Caco-2 (cell line): ENCODE measurements around the gene P3H4. TPM values are rescaled to one million over a fixed set of nuclear protein-coding genes. Genes with fewer than 3 reads are reported as not detected.
A peak's percentile ranks its signal among the peaks of the same experiment; 100 is the strongest.
"Not testable (repeated sequence)": the region's sequence is repeated elsewhere in the genome, so short reads cannot be mapped to it uniquely, and the experiment has no call there.

Source experiments
- BruUV-seq: library from RNA; stranded (reverse); fragments of 400-500 nt; replicated peaks from 2 replicates; lab custom pipeline; 2021; lab: Mats Ljungman, UMichigan
- CTCF ChIA-PET: fragments of 300-600 bp; sonication (Branson Sonifier 250); formaldehyde crosslinking; loops from one replicate; lab custom pipeline; 2022; ENCODE audit warnings: antibody characterized with exemption; lab: Charles Lee
- POLR2A ChIA-PET: fragments of 300-600 bp; sonication (Branson Sonifier 250); formaldehyde crosslinking; loops from one replicate; lab custom pipeline; 2022; ENCODE audit warnings: antibody characterized with exemption; lab: Charles Lee
- DNase-seq, 2 experiments: peaks; one replicate each; pipeline versions ENCODE4 v3.0.0 to v3.0.0-alpha.2; 2020 to 2022
- H3K27me3 ChIP-seq: replicated peaks from 2 replicates; pipeline ENCODE4 v1.6.0; 2011; ENCODE audit warnings: low read length; ENCODE audit not compliant: control insufficient read depth, insufficient read depth
- H3K36me3 ChIP-seq: 2 replicates; pipeline ENCODE4 v1.5.1; 2011; ENCODE audit warnings: low read length; ENCODE audit not compliant: control insufficient read depth, insufficient read depth
- H3K4me1 ChIP-seq: fragments of 250-450 bp; sonication (Bioruptor Pico); 2 replicates; pipeline ENCODE4 v1.5.1; 2020; ENCODE audit warnings: mild to moderate bottlenecking
- H3K4me3 ChIP-seq: 2 replicates; pipeline ENCODE4 v1.5.1; 2011; ENCODE audit warnings: low read depth, mild to moderate bottlenecking, control low read depth, low read length
- H3K9me3 ChIP-seq: fragments of 250-450 bp; sonication (Bioruptor Pico); 2 replicates; pipeline ENCODE4 v1.5.1; 2020; ENCODE audit warnings: mild to moderate bottlenecking, moderate library complexity
- H3K27ac Mint-ChIP-seq: one replicate; pipeline ENCODE4 v1.8.0; 2022; ENCODE audit warnings: mixed read lengths; ENCODE audit not compliant: unreplicated experiment
- H3K27me3 Mint-ChIP-seq: one replicate; pipeline ENCODE4 v1.8.0; 2022; ENCODE audit warnings: mixed read lengths; ENCODE audit not compliant: insufficient read depth, unreplicated experiment
- H3K36me3 Mint-ChIP-seq: one replicate; pipeline ENCODE4 v1.8.0; 2022; ENCODE audit warnings: mild to moderate bottlenecking, mixed read lengths; ENCODE audit not compliant: insufficient read depth, unreplicated experiment
- H3K4me1 Mint-ChIP-seq: one replicate; pipeline ENCODE4 v1.8.0; 2022; ENCODE audit warnings: low read depth, mixed read lengths; ENCODE audit not compliant: unreplicated experiment
- H3K4me3 Mint-ChIP-seq: one replicate; pipeline ENCODE4 v1.8.0; 2022; ENCODE audit warnings: mild to moderate bottlenecking, moderate library complexity, mixed read lengths; ENCODE audit not compliant: unreplicated experiment
- H3K9me3 Mint-ChIP-seq: one replicate; pipeline ENCODE4 v1.8.0; 2022; ENCODE audit warnings: mixed read lengths; ENCODE audit not compliant: unreplicated experiment
- intact Hi-C: fragments of 100-400 bp; cut with micrococcal nuclease; formaldehyde crosslinking; loops from one replicate; pipeline ENCODE4 v1.10.0; 2022; ENCODE audit not compliant: unreplicated experiment
- total RNA-seq: library from RNA; stranded (reverse); gene quantifications from 2 replicates; pipeline ENCODE4 v1.2.3, GENCODE V29; 2022
- TF ChIP-seq, protein P1 (sequence below), 2 experiments: fragments of 200-600 bp in 1 of 2; IDR thresholded peaks; 1 replicate in 1 of 2; 2 replicates in 1 of 2; pipeline versions ENCODE4 v1.5.1 to v1.8.0; 2011 to 2022; ENCODE audit warnings: antibody characterized with exemption in 1 of 2, control low read depth in 1 of 2, inconsistent platforms in 1 of 2, low read depth in 1 of 2, low read length in 1 of 2, mild to moderate bottlenecking in 1 of 2, moderate library complexity in 1 of 2; ENCODE audit not compliant: insufficient read depth in 1 of 2, severe bottlenecking in 1 of 2, unreplicated experiment in 1 of 2

The P3H4 gene
- total RNA-seq, 1 experiment from 2014 or later, result 39.2 TPM

DNA sequence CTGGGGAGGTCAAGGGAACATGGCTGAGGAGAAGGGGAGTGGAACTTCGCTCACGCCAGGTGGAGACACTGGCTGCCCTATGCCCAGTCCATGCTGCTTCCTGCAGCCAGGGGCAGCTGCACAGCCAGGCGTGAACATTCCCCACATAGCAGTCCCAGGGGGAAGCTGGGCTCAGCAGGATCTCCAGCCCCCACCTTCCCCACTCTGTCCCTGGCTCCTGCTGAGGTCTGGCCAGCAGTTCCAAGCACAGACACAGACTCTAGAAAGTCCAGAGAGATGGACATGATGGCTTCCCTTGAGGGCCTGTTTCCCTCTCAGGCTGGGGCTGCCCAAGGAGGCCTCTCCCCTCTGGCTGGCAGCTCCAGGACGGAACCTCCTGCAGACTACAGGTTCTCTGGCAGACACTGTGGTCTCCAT lies 34.6 kb downstream of the P3H4 start:
- no peaks in the 10 kb centered on the region for H3K27me3 ChIP-seq
- H3K4me3 ChIP-seq, result no peak overlapping the region
- ChIA-PET CTCF (interaction anchor here (1.0 to 1.9 kb wide), 4 partner anchors 9 to 35 kb away, joined by 4 to 14 read pairs (median 4); partner anchors contain the start of genes JUP and P3H4), POLR2A (interaction anchor here (0.5 to 1.6 kb wide), 4 partner anchors 9 to 23 kb away, joined by 3 to 7 read pairs (median 4); partner anchors contain the start of gene JUP)
- DNase-seq, result no peak
- peaks cover 74% of the 10 kb centered on the region for H3K4me1 ChIP-seq
- Mint-ChIP-seq H3K9me3 (no peaks in the 10 kb centered on the region), H3K27ac (no peak overlapping the region), H3K36me3 (peaks cover 95% of the 10 kb centered on the region), H3K4me1 (peaks cover 42% of the 10 kb centered on the region), H3K4me3 (no peak overlapping the region), H3K27me3 (no peaks in the 10 kb centered on the region)
- BruUV-seq, result no TSS peak
- intact Hi-C loops, result no loop called here
- peaks cover 4% of the 10 kb centered on the region for H3K36me3 ChIP-seq
- TF ChIP-seq, protein P1, sequence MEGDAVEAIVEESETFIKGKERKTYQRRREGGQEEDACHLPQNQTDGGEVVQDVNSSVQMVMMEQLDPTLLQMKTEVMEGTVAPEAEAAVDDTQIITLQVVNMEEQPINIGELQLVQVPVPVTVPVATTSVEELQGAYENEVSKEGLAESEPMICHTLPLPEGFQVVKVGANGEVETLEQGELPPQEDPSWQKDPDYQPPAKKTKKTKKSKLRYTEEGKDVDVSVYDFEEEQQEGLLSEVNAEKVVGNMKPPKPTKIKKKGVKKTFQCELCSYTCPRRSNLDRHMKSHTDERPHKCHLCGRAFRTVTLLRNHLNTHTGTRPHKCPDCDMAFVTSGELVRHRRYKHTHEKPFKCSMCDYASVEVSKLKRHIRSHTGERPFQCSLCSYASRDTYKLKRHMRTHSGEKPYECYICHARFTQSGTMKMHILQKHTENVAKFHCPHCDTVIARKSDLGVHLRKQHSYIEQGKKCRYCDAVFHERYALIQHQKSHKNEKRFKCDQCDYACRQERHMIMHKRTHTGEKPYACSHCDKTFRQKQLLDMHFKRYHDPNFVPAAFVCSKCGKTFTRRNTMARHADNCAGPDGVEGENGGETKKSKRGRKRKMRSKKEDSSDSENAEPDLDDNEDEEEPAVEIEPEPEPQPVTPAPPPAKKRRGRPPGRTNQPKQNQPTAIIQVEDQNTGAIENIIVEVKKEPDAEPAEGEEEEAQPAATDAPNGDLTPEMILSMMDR (IDR thresholded peaks at IDR 0.05; ENCODE audit: insufficient read depth in 1 of 2, low read depth in 1 of 2, low read length in 1 of 2, severe bottlenecking in 1 of 2, unreplicated experiment in 1 of 2), result no peak
- no peaks in the 10 kb centered on the region for H3K9me3 ChIP-seq

DNA sequence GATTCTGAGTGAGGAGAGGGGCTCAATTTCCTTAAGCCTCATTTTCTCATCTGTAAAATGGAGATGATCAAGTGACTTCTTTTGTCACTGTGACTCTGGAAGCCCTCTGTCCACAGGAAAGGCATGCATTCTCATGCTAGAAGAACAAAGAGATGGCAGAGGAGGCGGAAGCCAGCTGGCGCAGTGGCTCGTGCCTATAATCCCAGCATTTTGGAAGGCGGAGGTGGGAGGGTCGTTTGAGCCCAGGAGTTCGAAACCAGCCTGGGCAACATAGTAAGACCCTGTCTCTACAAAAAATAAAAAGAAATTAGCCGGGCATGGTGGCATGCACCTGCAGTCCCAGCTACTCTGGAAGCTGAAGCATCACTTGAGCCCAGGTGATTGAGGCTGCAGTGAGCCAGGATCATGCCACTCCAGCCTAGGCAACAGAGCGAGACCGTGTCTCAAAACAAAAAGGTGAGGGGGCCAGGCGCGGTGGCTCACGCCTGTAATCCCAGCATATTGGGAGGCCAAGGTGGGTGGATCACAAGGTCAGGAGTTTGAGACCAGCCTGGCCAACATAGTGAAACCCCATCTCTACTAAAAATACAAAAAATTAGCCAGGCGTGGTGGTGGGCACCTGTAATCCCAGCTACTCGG lies 35.4 kb downstream of the P3H4 start:
- H3K9me3 ChIP-seq, H3K4me3 Mint-ChIP-seq, BruUV-seq, DNase-seq, H3K4me3 ChIP-seq, H3K36me3 ChIP-seq, POLR2A ChIA-PET, H3K27me3 ChIP-seq, H3K27me3 Mint-ChIP-seq, H3K9me3 Mint-ChIP-seq, intact Hi-C loops: not testable (repeated sequence)
- Mint-ChIP-seq H3K27ac (peak overlapping the region; percentile 92), H3K4me1 (peaks cover 46% of the 10 kb centered on the region), H3K36me3 (peaks cover 95% of the 10 kb centered on the region)
- CTCF ChIA-PET, result interaction anchor here (0.9 to 1.0 kb wide), 3 partner anchors 10 to 35 kb away, joined by 4 to 5 read pairs (median 4); partner anchors contain the start of genes JUP and P3H4
- peaks cover 74% of the 10 kb centered on the region for H3K4me1 ChIP-seq

DNA sequence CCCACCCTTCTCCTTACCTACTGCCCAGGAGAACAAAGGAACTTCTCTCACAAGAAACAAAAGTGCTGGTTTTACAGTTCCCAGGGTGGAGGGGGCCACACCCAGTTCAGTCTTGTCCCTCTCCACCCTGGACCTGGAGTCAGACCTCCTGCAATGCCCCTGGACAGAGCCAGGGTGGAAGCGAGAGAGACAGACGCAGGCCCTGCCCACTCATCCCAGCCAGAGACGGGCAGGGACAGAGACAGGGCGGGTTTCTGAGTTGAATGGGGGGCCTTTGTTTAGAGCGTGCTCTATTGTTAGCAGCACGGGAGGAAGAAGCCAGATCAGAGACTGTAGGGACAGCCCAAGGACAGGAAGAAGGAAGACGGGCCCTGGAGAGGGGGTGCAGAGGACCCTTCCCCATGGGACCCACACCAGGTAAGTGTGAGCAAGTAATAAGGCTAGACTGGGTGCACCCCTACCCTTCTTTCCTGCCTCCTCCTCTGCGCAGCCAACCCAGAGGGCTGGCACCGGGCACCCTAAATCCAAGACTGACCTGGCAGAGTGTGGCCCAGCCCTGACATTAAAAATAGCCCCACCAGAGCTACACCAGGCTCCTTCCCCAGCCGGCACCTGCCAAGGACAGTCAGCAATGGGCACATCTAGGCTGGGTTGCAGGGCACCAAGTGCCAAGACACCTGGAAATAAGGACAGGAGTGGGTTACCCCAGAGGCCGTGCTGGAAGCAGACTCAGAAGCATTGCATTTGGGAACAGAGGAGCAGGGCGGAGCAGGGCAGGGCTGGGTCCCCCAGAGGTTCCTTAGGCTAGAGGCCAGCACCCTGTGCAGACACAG lies 36.1 kb downstream of the P3H4 start:
- Mint-ChIP-seq H3K4me3 (no peak overlapping the region), H3K36me3 (peaks cover 95% of the 10 kb centered on the region), H3K9me3 (no peaks in the 10 kb centered on the region), H3K4me1 (peaks cover 45% of the 10 kb centered on the region), H3K27me3 (no peaks in the 10 kb centered on the region), H3K27ac (peak overlapping the region; percentile 92)
- TF ChIP-seq, protein P1 (IDR thresholded peaks at IDR 0.05; ENCODE audit: insufficient read depth in 1 of 2, low read depth in 1 of 2, low read length in 1 of 2, severe bottlenecking in 1 of 2, unreplicated experiment in 1 of 2), result no peak
- H3K27me3 ChIP-seq, result no peaks in the 10 kb centered on the region
- H3K4me3 ChIP-seq, result no peak overlapping the region
- peaks cover 74% of the 10 kb centered on the region for H3K4me1 ChIP-seq
- no peaks in the 10 kb centered on the region for H3K9me3 ChIP-seq
- intact Hi-C loops, result no loop called here
- ChIA-PET CTCF (interaction anchor here (0.9 to 1.6 kb wide), 2 partner anchors 11 to 36 kb away, joined by 4 to 5 read pairs; partner anchors contain the start of genes JUP and P3H4), POLR2A (interaction anchor here (3.0 kb wide), 1 partner anchor 10 kb away, joined by 24 read pairs; the partner anchor contains the start of gene JUP)
- DNase-seq, result no peak
- BruUV-seq, result no TSS peak
- H3K36me3 ChIP-seq, result peaks cover 8% of the 10 kb centered on the region
